HCT116 (cell line): Measurements from ENCODE around the gene RNF150.

Experiments
- POLR2A ChIP-seq: IDR thresholded peaks from 2 replicates; pipeline ENCODE4 v1.7.0; 2011; ENCODE audit warnings: borderline replicate concordance; ENCODE audit not compliant: insufficient read depth, insufficient read length; ENCODE audit errors: extremely low read depth
- RAD21 ChIP-seq: IDR thresholded peaks from 2 replicates; pipeline ENCODE4 v1.6.1; 2012; ENCODE audit warnings: low read depth, mild to moderate bottlenecking
- REST ChIP-seq: IDR thresholded peaks from 2 replicates; pipeline ENCODE4 v1.6.1; 2012; ENCODE audit warnings: low read depth
- SIN3A ChIP-seq: IDR thresholded peaks from 2 replicates; pipeline ENCODE4 v1.6.1; 2012; ENCODE audit warnings: low read depth
- YY1 ChIP-seq: IDR thresholded peaks from 2 replicates; pipeline ENCODE4 v1.6.1; 2011; ENCODE audit warnings: low read length, low read depth, moderate library complexity, mild to moderate bottlenecking; ENCODE audit not compliant: insufficient replicate concordance; ENCODE audit errors: extremely low read depth
- ZNF274 ChIP-seq: fragments of 200-500 bp; sonication (Bioruptor generic); IDR thresholded peaks from 2 replicates; pipeline ENCODE4 v1.6.1; 2014; ENCODE audit warnings: mild to moderate bottlenecking, low read depth, low read length, inconsistent platforms
- TF ChIP-seq, protein P1 (sequence below), 3 experiments: fragments of 200-600 bp in 1 of 3; sonication (generic) in 1 of 3; IDR thresholded peaks in 2 of 3; conservative IDR thresholded peaks in 1 of 3; 2 replicates each; pipeline ENCODE4 v1.5.1; 2012 to 2017; ENCODE audit warnings: low read depth in 2 of 3, low read length in 2 of 3, antibody characterized with exemption in 1 of 3, borderline replicate concordance in 1 of 3, control low read depth in 1 of 3, mild to moderate bottlenecking in 1 of 3, mixed read lengths in 1 of 3, mixed run types in 1 of 3, moderate library complexity in 1 of 3; ENCODE audit not compliant: insufficient read depth in 1 of 3

GRCh38 chr4:140944572-140944971 is 188.7 kb downstream of the RNF150 start:
- TF ChIP-seq ZNF274 (no peak), SIN3A (no peak), POLR2A (no peak), YY1 (no peak), REST (no peak), RAD21 (no peak)
- TF ChIP-seq, protein P1, sequence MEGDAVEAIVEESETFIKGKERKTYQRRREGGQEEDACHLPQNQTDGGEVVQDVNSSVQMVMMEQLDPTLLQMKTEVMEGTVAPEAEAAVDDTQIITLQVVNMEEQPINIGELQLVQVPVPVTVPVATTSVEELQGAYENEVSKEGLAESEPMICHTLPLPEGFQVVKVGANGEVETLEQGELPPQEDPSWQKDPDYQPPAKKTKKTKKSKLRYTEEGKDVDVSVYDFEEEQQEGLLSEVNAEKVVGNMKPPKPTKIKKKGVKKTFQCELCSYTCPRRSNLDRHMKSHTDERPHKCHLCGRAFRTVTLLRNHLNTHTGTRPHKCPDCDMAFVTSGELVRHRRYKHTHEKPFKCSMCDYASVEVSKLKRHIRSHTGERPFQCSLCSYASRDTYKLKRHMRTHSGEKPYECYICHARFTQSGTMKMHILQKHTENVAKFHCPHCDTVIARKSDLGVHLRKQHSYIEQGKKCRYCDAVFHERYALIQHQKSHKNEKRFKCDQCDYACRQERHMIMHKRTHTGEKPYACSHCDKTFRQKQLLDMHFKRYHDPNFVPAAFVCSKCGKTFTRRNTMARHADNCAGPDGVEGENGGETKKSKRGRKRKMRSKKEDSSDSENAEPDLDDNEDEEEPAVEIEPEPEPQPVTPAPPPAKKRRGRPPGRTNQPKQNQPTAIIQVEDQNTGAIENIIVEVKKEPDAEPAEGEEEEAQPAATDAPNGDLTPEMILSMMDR (IDR thresholded peaks at IDR 0.05 in 2 of 3, conservative IDR thresholded peaks at IDR 0.05 in 1 of 3; ENCODE audit: borderline replicate concordance in 1 of 3, insufficient read depth in 1 of 3, low read depth in 2 of 3, low read length in 2 of 3): no peak
